IMR-90 (cell line): ENCODE results near the gene CWC27.

Source experiments
- CEBPB ChIP-seq: IDR thresholded peaks from 2 replicates; pipeline ENCODE4 v1.6.1; 2012; ENCODE audit warnings: low read depth, low read length, improper control_type of control experiment
- CHD1 ChIP-seq: IDR thresholded peaks from 2 replicates; pipeline ENCODE4 v1.6.1; 2012; ENCODE audit warnings: low read depth, low read length, improper control_type of control experiment
- CTCF ChIP-seq: conservative IDR thresholded peaks from 2 replicates; pipeline ENCODE4 v1.5.1; 2012; ENCODE audit warnings: mild to moderate bottlenecking, low read depth, low read length, improper control_type of control experiment
- MAFK ChIP-seq: IDR thresholded peaks from 2 replicates; pipeline ENCODE4 v1.6.1; 2012; ENCODE audit warnings: low read depth, low read length, improper control_type of control experiment
- MAZ ChIP-seq: IDR thresholded peaks from 2 replicates; pipeline ENCODE4 v1.6.1; 2012; ENCODE audit warnings: low read depth, mild to moderate bottlenecking, low read length, improper control_type of control experiment, moderate library complexity, borderline replicate concordance
- MXI1 ChIP-seq: IDR thresholded peaks from 2 replicates; pipeline ENCODE4 v1.6.1; 2012; ENCODE audit warnings: low read depth, mild to moderate bottlenecking, low read length, moderate library complexity, borderline replicate concordance
- NFE2L2 ChIP-seq: fragments of 150-350 bp; IDR thresholded peaks from 2 replicates; pipeline ENCODE4 v1.6.1; 2016; ENCODE audit warnings: low read depth, mild to moderate bottlenecking, low read length
- POLR2A ChIP-seq: IDR thresholded peaks from 2 replicates; pipeline ENCODE4 v1.6.1; 2012; ENCODE audit warnings: mild to moderate bottlenecking, low read depth, low read length
- RAD21 ChIP-seq: IDR thresholded peaks from 2 replicates; pipeline ENCODE4 v1.6.1; 2012; ENCODE audit warnings: low read length, improper control_type of control experiment
- RCOR1 ChIP-seq: IDR thresholded peaks from 2 replicates; pipeline ENCODE4 v1.6.1; 2012; ENCODE audit warnings: mild to moderate bottlenecking, low read length, improper control_type of control experiment; ENCODE audit not compliant: insufficient replicate concordance
- RFX5 ChIP-seq: IDR thresholded peaks from 2 replicates; pipeline ENCODE4 v1.8.0; 2012; ENCODE audit warnings: low read depth, mild to moderate bottlenecking, low read length, moderate library complexity
- USF2 ChIP-seq: fragments of 150-350 bp; IDR thresholded peaks from 2 replicates; pipeline ENCODE4 v1.6.1; 2017; ENCODE audit warnings: mild to moderate bottlenecking, antibody characterized with exemption, low read length, low read depth

- TF ChIP-seq CTCF, result no peak
- no peak for TF ChIP-seq POLR2A
- no peak for TF ChIP-seq RFX5
- no peak for TF ChIP-seq MAFK
- no peak for TF ChIP-seq MAZ
- no peak for TF ChIP-seq RCOR1
- TF ChIP-seq RAD21, result no peak
- TF ChIP-seq NFE2L2, result no peak
- no peak for TF ChIP-seq CEBPB
- TF ChIP-seq MXI1, result no peak
- TF ChIP-seq CHD1, result no peak
- no peak for TF ChIP-seq USF2
These were observed 297.8 kb downstream of the CWC27 start for GRCh38 chr5:65066387-65067146.
